ENCODE results near the gene LTN1.
A peak's percentile ranks its signal among the peaks of the same experiment; 100 is the strongest.
"Not testable (repeated sequence)": the region's sequence is repeated elsewhere in the genome, so short reads cannot be mapped to it uniquely, and the experiment has no call there.

LTN1 gene

DNA sequence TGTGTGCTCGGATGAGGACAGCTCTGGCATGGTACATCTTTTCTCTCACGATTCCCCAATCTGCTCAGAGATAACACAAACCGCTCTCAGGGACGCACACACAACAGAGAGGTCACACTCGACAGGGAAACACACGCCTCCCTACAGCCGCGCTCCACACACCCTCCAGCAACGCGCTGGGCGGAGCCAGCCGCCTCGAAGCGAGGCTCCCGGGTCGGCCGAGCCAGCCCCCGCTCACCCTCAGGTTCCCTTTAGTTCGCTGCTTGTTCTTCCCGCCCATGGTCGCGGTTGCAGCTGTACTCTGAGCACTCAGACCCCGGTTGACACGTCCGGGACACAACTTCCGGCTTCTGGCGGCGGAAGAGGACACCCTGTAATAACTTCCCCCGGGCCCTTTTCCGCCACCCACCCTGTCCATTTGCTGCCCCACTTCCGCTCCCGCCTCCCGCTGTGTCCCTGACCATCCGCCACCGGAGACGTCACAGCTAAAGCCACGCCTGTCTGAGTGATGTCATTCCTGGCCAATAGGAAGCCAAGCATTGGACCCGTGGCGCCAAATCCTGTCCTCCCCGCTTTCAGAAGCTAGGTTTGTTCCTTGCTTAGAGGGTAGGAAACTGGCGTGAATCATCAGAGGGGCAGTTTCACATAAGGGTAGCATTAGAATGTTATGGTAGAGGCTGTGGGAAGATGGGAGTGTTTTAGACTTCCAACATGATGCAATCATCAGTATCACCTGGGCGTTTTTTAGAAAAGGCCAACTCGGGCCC, at the start of gene LTN1:
Gene LTN1, minus strand, starts transcription at position 352 of the 767 bp plus-strand sequence. Its CDS starts 72 bp downstream, at position 280.
- DNase-seq: peak; percentile 100

DNA sequence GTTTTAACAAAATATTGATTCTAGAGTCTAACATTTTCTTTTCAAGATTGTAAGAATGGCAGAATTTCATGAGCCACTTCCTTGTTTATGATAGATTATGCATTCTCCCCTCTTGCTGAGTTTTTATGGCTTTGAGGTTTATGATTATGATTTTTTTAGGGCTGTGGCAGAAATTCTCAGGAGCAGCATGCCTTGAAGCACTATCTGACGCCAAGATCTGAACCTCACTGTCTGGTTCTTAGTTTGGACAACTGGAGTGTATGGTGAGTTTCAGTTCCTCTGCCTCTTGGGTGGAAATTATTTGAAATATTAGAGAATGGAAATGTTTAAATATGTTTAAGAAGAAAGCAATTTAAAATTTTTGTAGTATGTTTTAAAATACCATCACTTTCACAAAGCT, 42.0 kb upstream of the LTN1 start:
- no peak for DNase-seq

DNA sequence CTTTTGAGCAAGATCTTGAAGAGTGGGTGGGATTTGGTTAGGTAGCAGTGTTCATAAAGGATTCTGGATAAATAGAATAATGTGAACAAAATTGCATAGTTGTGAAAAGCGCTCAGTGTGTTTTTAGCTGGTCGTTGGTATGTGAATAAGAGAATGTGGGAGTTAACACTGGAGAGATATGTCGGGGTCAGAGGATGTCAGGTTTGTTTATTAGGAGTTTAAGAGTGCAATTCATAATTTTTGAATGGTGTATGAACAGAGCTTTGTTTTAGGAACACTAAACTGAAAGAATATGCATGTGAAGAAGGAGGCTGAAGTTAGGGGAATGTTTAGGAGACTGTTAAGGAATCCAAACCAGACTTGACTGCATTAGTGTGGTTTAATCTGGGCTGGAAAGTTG, 41.2 kb upstream of the LTN1 start:
- DNase-seq: no peak

DNA sequence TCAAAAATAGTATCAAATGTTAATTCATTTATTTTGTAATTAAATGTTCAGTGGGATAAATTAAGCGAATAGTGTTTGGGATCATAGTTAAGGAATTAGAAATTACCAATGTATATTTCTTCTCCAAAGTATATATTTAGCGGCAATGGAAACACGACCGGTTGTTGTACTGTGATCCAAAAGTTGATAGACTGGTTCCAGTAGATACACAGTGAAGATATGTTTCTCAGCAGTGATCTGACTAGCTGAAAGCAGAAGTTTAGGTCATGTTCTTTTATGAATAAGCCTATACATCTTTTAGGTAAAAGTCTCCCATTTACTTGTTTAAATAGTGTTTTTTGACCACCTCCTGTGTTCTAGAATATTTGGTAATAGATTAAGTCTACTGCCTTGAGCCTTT, 40.6 kb upstream of the LTN1 start:
- no peak for DNase-seq

- DNase-seq: no peak
Observed at GRCh38 chr21:29030909-29031308, 38.2 kb upstream of the LTN1 start.

DNA sequence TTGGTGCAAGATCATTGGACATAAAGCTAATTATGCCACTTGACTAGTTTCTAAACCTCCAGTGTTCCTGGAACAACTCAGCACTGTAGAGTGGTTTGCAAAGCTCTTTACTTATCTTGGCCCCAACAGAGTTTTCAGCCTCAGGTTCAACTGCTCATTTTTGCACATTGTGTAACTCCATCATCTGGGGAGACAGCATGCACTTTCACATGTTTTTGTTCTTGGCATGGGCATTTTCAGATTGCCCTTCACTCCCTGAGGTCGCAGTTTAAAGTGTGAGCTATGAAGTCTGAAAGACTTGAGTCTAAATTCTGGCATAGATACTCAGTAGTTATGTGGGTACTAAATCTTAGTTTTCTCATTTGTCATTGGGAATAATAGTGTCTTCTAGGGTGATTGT, 36.8 kb upstream of the LTN1 start:
- no peak for DNase-seq

GRCh38 chr21:29025328-29025713, 32.6 kb upstream of the LTN1 start:
- no peak for DNase-seq

DNA sequence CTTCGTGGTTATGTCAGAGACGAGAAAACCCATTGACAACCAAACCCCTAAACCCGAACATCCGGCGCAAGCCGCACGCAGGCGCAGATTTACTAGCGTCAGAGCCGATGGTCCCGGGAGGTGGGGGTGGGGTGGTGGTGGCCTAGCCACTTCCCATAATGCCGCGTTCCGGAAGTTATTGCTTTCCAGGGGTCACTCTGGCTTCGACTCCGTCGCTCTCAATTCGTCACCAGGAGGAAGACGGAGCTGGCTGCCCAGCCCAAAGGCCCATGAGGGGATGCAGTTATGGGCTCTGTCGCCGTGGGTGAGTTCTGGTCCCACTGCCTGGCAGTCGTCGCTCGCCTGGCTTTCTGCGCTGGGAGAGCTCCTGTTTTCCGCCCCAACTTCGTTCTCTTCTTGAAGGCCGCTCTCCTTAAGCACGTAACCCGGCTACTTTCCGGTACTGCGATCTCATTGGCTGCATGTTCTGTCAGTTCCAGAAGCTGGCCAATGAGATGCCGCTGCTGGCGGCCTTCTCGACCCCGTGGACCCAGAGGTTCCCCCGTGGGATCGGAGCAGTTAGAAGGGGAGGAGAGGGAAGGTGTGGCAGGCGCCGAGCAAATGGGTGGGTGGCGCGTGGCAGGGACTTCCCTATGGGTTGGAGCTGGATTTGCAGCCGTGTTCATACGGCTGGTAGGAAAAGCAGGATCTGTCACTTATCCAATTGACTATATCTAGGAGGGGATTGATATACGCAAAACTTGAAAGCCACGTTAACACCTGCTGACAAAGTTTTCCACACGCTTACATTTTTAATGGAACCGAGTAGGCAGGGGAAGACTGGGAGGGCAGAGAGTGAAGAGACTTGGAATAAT, 32.0 kb upstream of the LTN1 start, which contains the start of gene USP16:
Gene USP16, plus strand, starts transcription at position 195 of the 854 bp plus-strand sequence. CDS start 3,246 bp downstream, outside the sequence.
- DNase-seq: peak; percentile 98

DNA sequence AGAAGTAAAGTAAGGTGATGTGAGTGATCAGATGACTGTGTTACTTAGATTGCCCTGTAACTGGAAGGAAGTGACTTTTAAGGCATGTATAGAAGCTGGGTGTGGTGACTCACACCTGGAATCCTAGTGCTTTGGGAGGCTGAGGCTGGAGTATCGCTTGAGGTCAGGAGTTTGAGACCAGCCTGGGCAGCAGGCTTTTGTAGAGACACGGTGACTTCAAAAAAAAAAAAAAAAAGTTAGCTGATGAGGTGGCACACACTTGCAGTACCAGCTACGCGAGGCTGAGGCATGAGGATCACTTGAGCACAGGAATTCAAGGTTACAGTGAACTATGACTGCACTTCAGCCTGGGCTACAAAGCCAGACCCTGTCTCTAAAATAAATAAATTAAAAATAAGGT, 29.5 kb upstream of the LTN1 start:
- no peak for DNase-seq

DNA sequence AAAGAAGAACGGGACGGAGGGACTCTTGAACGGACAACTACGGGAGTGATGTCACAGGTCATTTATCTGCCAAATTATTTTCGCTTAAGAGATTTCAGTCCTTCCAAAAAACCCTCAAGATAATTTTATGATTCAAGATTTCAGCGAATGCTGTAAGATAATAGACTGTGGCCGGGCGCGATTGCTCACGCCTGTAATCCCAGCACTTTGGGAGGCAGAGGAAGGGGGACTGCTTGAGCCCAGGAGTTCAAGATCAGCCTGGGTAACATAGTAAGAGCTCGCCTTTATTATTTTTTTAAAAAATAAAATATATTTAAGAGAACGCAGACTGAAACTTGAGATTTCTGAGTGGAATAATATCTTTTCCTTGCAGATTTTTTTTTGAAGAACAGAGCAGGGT, 25.9 kb upstream of the LTN1 start:
- no peak for DNase-seq

DNA sequence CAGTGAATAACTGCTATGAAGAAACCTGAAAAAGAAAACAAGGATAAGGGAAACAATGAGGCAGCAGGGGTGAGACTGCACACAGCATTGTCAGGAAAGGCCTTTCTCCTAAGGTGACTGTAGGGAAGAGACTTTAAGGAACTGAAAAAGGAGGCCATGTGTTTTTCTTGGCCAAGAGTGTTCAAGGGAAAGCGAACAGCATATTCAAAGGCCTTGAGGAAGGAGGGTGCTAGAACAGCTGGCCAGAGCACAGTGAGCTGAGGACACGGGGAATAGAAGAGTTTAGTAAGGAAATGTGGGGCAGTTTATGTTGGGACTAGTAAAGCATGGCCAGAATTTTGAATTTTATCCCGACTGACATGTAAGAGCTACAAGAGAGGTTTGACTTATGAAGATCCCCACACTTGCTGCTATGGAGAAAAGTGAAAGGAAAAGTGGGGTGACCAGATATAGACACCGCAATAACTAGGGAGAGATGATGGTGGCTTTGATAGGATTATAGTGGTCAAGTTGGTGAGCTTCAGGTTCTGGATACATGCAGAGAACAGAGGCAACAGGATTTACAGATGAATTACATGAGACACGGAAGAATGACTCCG, 25.1 kb upstream of the LTN1 start:
- no peak for DNase-seq

DNA sequence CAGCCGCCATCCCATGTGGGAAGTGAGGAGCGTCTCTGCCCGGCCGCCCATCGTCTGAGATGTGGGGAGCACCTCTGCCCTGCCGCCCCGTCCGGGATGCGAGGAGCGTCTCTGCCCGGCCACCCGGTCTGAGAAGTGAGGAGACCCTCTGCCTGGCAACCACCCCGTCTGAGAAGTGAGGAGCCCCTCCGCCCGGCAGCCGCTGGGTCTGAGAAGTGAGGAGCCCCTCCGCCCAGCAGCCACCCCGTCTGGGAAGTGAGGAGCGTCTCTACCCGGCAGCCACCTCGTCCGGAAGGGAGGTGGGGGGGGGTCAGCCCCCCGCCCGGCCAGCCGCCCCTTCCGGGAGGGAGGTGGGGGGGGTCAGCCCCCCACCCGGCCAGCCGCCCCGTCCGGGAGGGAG, 18.6 kb upstream of the LTN1 start:
- DNase-seq: not testable (repeated sequence)

DNA sequence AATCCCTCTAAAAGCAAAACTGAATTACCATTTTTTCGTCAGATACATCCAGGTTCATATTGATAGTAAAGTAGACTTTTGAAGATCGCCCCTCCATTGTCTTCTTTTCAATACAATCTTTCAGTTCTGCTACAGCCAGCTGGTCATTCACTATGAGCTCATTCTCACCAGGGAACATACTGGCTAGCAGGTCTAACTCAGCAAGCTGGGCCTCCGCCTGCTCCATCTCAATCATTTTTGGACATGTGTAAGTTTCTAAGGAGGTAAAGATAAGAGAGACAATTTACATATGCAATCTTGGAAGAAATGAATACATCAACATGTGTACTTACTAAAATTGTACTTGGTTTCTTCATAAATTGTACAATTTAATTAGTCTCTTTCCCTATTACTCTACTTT, 15.7 kb upstream of the LTN1 start:
- DNase-seq: no peak

- no peak for DNase-seq
Observed at GRCh38 chr21:29007810-29008209, 15.1 kb upstream of the LTN1 start.

DNA sequence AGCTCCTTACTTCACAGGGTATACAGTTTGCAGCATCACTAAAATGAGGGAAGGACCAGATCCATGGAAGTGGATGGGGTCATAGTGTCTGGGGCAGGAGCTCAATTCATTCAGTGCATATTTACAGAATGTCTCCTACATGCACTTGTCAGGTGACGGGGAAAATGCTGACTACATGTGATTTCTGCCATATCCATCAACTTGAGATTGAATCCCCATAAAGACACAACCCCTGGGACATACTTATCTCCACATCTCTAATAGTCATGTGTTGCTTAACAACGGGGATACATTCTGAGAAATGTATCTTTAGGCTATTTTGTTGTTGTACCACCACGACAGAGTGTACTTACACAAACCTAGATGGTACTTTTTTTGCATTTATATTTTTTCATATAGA, 14.5 kb upstream of the LTN1 start:
- no peak for DNase-seq

GRCh38 chr21:29005696-29006095, 13.0 kb upstream of the LTN1 start:
- DNase-seq: no peak

- DNase-seq: peak; percentile 98
Observed at GRCh38 chr21:29002442-29003144, 9.9 kb upstream of the LTN1 start.

DNA sequence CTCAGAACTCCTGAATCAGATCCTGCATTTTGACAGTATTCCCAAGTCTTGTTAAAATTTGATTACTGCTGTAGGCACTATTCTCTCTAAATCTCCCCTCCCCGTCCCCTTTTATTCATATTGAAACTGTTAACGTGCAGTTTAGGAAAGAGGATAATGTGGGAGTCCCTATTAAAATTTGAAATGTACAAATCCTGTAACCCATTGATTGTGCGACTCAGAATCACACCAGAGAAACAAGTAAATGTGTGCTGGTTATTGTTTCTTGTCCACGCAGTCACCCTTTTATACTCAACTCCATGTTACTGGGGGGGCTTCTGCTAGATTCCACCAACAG, 584 bp upstream of the LTN1 start:
- no peak for DNase-seq

DNA sequence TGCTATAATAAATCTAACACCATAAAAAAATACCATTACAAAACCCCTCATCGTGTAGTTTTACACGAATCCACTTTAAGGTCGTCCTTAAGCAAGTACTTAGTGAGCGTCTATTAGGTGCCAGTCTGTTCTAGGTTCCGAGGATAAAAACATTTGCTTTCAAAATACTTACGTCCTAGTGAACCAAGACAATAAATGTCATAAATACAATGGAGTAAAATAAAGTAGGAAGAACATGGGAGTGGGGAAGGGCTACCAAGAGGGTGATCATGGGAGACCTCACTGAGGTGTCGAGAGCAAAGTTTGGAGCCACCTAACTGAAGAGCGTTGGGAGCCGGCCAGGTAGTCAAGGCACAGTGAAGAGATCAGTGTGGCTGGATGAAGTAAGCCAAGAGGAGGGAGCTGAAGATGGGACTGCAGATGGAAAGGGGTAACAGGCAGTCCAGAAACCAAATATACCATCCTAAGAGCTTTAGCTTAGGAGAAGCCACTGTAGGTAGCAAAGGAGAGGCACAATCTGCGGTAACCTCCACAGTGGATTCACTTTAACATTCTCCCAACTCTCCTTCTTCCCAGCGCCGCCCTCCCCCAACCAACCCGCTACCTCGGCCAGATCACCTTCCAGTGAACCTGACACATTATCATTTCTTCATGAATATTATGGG, 684 bp downstream of the LTN1 start:
- DNase-seq: peak; percentile 7

DNA sequence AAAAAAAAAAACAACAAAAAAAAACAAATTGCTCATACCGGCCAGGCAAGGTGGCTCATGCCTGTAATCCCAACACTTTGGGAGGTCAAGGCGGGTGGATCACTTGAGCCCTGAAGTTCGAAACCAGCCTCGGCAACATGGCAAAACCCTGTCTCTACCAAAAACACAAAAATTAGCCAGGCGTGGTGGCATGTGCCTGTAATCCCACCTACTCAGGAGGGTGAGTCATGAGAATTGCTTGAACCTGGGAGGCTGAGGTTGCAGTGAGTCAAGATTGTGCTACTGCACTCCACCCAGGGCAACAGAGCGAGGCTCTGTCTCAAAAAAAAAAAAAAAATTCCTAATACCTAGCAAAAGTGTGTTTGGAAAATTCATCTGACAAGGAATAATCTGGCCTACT, 4.5 kb downstream of the LTN1 start:
- DNase-seq: not testable (repeated sequence)

- no peak for DNase-seq
Observed at GRCh38 chr21:28986677-28987076, 6.0 kb downstream of the LTN1 start.

- DNase-seq: no peak
Observed at GRCh38 chr21:28982637-28983036, 10.0 kb downstream of the LTN1 start.

DNA sequence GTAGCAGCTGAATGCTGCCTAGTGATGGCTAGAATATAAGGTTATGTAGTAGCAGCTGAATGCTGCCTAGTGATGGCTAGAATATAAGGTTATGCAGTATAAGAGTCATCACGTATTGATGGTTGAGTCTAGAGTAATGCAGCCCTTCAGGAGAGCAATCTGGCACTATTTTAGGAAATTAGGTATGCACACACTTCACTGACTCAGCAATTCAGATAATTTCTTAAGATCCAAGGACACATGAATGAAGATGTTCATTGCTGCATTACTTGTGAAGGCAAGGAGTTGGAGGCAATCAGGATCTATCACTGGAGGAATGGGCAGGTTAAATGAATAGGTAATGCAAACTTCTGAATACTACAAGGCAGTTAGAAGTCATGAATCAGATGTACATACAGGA, 13.6 kb downstream of the LTN1 start:
- DNase-seq: no peak

Data from NCI-H345 (cell line).